K562 (cell line): ENCODE results near the gene E2F2. TPM values are rescaled to one million over a fixed set of nuclear protein-coding genes. Genes with fewer than 3 reads are reported as not detected.

Experiments
- ARID4B ChIP-seq: sonication (generic); formaldehyde crosslinking; IDR thresholded peaks from 2 replicates; pipeline ENCODE4 v1.8.0; 2022; ENCODE audit warnings: mild to moderate bottlenecking, missing genetic modification reagents
- BHLHE40 ChIP-seq: IDR thresholded peaks from 2 replicates; pipeline ENCODE4 v1.6.1; 2011; ENCODE audit warnings: low read length, improper control_type of control experiment
- CREB3 ChIP-seq: fragments of 450-650 bp; conservative IDR thresholded peaks from 2 replicates; pipeline ENCODE4 v1.6.1; 2016; ENCODE audit warnings: missing genetic modification characterization, low read depth, mild to moderate bottlenecking, missing compliant biosample characterization, moderate library complexity
- NCOR1 ChIP-seq: fragments of 450-650 bp; IDR thresholded peaks from 2 replicates; pipeline ENCODE4 v1.6.1; 2016; ENCODE audit warnings: mild to moderate bottlenecking, moderate library complexity
- NR2C1 ChIP-seq, 2 experiments: fragments of 450-650 bp; IDR thresholded peaks; 2 replicates each; pipeline ENCODE4 v1.6.1; 2017; ENCODE audit warnings: mild to moderate bottlenecking in 2 of 2, antibody characterized with exemption in 1 of 2, inconsistent platforms in 1 of 2, missing compliant biosample characterization in 1 of 2, missing genetic modification characterization in 1 of 2
- polyA plus RNA-seq, 8 experiments: library from polyadenylated mRNA; depleted of rRNA in 4 of 8; stranded (reverse) in 5 of 8; unstranded in 3 of 8; fragments of >200 nt; fragmentation: Nextera tagmentation in 2 of 8; fragmentation: Illumina TruSeq in 1 of 8; extraction: Ambion mirVana in 2 of 8; extraction: Trizol in 1 of 8; gene quantifications; 2 replicates each; pipeline versions ENCODE4 v1.2.1 to v1.2.3, GENCODE V29; 2011 to 2014; ENCODE audit warnings: inconsistent platforms in 1 of 8, missing spikeins in 1 of 8
- total RNA-seq, 7 experiments: library from RNA; depleted of rRNA in 6 of 7; stranded (reverse); fragments of >200 nt in 6 of 7; fragmentation: Illumina TruSeq in 2 of 7; extraction: Trizol in 2 of 7; gene quantifications; 2 replicates each; pipeline versions ENCODE4 v1.2.1 to v1.2.3, GENCODE V29; 2011 to 2021; ENCODE audit warnings: low replicate concordance in 1 of 7
- TF ChIP-seq, protein P1 (sequence below): sonication (generic); IDR thresholded peaks from 2 replicates; pipeline ENCODE4 v1.6.1; 2016
- TF ChIP-seq, protein P2 (sequence below): fragments of 450-650 bp; IDR thresholded peaks from 2 replicates; pipeline ENCODE4 v1.6.1; 2016

The E2F2 gene
- total and polyA plus RNA-seq, 9 of the 15 experiments (the other 6 are each of a cell fraction or from before 2014, with no cell fraction given) = 3.1 to 25.3 (median 11.4) TPM

DNA sequence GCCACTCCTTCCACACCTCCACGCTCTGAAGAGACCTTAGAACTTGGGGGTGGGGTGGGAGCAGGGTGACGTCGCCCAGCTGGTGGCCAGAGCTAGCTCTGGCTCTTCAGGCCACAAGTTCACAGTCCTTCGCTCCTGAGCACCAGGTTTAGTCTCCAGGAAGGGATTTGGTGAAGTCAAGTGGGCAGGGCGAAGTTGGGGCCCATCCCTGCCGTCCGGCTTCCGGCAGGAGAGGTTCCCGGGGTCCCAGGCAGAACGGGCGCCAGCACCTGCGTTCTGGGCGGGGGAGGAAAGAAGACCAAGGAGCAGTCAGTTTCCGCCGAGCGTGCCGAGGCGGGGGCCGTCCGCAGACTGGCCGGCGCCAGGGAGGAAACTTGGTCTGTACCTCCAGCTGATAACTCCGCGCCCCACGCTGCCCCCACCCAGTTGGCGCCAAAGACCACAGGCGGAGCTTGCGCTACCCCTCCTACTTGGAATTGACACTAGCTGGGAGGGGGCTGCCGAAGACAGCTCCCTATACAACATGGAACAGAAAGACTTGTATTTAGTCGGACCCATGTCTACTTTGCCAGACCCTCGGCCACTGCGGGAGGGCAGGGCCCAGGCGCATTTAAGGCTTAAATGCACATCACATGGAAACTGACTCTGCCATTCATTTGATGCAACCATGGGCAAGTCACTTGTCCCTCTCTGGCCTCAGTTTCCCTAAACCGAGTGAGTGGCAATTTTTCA, 27.3 kb upstream of the E2F2 start (continued):
- TF ChIP-seq ARID4B (CRISPR knock-in tag) (peak; percentile 73), BHLHE40 (peak; percentile 89), CREB3 (no peak), NR2C1 (IDR thresholded peaks at IDR 0.05) (no peak), NR2C1 (tag; IDR thresholded peaks at IDR 0.05) (no peak), NCOR1 (peak; percentile 90)
- TF ChIP-seq, protein P1, sequence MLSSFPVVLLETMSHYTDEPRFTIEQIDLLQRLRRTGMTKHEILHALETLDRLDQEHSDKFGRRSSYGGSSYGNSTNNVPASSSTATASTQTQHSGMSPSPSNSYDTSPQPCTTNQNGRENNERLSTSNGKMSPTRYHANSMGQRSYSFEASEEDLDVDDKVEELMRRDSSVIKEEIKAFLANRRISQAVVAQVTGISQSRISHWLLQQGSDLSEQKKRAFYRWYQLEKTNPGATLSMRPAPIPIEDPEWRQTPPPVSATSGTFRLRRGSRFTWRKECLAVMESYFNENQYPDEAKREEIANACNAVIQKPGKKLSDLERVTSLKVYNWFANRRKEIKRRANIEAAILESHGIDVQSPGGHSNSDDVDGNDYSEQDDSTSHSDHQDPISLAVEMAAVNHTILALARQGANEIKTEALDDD = peak; percentile 52; the same call in 1 of the 2 replicates
- TF ChIP-seq, protein P2, sequence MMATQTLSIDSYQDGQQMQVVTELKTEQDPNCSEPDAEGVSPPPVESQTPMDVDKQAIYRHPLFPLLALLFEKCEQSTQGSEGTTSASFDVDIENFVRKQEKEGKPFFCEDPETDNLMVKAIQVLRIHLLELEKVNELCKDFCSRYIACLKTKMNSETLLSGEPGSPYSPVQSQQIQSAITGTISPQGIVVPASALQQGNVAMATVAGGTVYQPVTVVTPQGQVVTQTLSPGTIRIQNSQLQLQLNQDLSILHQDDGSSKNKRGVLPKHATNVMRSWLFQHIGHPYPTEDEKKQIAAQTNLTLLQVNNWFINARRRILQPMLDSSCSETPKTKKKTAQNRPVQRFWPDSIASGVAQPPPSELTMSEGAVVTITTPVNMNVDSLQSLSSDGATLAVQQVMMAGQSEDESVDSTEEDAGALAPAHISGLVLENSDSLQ = 0 out of 2 replicates have a peak, but pooled peaks have one; percentile 21
